GM03348 (cell line): Measurements from ENCODE around the gene MYLK3.
A peak's percentile ranks its signal among the peaks of the same experiment; 100 is the strongest.

Source experiments
- DNase-seq: peaks from one replicate; pipeline ENCODE4 v3.0.0; 2012; ENCODE audit warnings: low spot score

Gene MYLK3

DNA sequence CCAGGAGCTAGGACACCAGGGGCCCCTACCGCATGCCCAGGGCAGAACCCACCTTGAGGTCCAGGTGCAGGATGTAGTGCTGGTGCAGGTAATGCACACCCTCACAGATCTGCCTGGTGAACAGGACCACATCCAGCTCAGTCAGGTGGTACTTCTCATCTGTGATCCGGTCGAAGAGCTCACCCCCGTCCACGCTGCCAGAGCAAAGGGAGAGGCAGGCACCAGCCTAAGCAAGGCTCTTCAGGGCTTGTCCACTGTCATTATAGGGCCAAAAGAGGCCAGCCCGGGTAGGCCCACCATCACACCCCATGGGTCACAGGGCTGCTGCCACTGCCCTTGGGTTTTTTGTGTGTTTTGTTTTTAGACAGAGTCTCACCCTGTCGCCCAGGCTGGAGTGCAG is 21.0 kb downstream of the MYLK3 start:
- no peak for DNase-seq

DNA sequence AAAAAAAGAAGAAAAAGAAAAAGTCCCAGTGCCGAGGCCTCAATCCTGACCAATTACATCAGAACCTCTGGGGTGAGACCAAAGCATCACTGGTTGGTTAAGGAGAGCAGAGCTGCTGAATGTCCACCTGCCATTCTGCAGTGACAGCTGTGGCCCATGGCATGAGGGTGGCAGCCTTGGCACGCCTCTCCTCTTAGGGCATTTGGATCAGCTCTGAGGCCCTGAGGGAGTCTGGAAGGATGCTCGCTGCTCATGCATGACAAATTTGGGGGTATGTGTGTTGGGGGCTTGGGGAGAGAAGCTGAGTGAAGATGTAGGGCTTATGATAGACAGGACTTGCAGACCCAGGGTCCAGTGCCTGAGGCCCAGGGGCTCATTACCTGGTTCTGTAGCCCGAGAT is 26.3 kb downstream of the MYLK3 start:
- DNase-seq, result no peak

DNA sequence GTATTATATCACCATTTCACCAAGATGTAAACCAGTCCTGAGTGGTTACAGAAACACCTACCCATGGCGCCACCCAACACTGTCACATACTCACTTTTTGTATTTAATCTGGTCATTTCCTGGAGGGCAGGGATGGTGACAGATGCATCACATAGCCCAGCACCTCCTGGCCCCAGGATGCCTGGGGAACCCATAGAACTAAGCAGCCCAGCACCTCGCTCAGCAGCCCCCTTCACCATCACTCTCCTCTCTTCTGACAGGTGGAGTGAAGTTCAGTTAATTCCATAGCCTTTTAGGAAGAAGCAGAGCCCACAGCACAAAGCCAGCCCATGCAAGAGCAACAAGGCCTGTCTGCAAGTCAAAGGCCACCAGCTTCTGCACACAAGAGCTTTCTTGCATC is 27.5 kb downstream of the MYLK3 start:
- no peak for DNase-seq

DNA sequence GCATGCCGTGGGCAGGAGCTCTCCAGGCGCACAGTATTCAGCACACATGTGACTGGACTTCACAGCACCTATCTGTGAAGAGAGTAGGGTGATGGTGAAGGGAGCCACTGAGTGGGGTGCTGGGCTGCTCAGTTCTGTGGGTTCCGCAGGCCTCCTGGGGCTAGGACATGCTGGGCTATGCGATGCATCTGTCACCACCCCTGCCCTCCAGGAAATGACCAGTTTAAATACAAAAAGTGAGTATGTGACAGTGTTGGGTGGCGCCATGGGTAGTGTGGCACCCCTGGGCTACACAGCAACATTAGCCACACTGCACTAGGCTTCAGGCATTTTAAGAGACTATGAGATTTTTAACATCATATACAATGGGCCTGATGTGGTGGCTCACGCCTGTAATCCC is 28.6 kb downstream of the MYLK3 start:
- DNase-seq, result no peak

DNA sequence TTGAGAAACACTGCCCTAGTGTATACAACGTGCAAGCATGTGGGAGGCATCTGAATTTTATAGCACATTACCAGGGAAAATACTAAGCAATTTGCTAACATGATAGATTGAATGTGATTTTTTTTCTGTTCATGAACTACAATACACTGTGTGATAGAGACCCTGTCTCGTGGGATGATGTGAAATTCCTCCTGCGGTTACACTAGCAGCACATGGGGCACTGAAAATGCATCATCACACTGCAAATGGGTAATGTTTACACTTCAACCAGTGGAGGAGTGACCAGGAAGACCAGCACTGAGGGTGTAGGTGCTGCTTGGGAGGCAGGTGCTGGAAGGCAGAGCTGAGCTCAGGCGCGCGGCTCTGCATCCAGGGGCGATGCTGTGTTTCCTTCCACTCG is 29.9 kb downstream of the MYLK3 start:
- no peak for DNase-seq

DNA sequence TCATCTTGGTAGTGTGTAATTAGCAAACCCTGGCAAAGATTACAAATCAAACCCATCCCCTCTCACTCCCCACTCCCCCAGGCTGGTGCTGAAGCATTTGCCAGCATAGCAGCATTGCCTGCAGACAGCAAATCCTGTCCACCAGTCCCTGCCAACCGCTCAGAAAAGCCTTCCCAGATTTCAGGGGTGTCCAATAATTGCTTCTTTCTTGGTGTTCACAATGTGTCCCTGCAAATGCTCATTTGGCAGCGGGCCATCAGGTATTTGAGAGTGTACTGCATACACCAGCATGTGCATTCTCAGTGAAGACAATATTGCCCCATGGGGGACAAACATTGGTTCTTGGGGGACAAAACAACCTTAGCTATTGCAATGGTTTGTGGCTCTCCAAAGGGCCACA is 30.5 kb downstream of the MYLK3 start:
- no peak for DNase-seq

DNA sequence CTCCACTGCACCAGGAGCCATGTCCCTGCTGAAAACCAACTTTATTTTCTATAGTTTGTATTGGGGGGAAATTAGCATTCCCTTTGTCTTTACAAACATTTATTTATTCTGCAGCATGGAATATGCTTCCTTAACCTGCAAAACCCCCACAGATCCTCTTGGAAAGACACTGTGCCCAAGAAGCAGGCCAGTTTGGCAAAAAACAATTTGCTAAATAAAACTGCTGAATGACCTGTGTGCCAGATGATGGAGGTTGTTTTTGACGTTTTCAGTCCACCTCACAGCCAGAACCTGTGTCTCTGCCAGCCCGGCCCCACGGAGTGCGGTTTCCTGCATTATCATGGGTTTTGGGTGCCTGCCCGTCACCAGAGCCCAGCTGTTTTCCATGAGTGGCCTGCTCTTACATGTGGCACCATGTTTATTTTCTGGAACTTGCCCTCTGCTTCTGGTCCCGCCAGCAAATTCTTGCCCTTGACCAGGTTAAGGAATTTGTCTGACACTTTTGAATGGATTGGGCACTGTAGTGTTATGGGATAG is 32.3 kb downstream of the MYLK3 start:
- no peak for DNase-seq

DNA sequence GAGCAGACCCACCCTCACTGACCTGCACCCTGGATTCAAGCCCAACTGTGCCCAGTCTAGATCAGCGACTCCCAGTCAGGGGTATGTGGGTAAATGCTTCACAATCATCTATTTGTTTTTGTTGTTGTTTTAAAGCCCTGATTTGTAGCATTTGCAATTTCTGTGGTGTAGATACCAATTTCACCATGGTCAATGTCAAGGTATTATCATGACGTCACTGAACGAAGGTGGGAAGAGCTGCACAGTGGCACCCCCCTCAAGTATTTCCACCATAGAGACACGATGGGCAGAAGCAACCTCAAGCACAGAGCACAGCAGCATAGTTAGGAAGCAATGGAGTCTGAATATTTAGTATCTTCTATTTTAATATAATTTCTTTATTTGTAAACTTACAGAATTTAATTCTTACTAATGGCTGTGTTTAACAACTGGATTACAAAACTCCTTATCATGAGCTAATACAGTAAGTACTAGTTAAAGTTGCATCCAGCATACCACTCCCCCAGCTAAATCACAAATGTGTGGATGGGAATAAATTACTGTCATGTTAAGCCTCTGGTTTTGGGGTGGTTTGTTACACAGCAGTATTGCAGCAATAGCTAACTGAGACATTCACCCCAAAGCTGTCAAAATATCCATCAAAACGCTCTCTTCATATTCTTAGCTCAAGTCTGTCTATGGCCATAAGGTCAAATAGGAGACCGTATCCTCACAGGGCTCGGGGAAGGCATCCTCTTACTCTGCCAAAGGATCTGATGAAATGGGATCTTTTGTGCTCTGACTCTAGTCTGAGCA is 33.1 kb downstream of the MYLK3 start:
- DNase-seq, result no peak

DNA sequence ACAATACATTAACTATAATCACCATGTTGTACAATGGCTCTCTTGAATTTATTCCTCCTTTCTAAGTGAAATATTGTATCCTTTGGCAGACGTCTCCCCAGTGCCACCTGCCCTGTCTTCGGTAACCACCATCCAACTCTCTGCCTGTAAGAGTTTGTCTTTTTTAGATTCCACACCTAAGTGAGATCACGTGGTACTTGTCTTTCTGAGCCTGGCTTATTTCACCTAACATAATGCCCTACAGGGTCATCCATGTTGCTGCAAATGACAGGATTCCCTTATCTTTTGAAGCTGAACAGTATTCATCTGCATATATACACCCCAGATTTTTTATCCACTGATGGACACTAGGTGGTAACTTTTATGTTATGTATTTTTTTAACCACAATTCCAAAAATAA is 34.5 kb downstream of the MYLK3 start:
- DNase-seq, result no peak

DNA sequence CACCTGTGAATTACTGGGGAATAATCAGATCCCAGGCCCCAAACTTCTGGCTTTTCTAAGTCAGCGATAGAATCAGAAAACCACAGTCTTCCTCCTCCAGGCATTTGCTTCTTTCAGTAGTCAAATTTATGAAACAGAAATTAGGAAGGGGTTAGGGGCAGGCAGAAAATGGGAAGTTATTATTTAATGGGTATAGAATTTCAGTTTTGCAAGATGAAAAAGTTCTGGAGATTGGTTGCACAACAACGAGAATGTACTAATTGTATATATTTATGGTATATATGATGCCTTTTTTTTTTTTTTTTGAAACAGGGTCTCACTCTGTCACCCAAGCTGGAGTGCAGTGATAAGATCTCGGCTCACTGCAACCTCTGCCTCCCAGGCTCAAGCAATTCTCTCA is 35.2 kb downstream of the MYLK3 start:
- no peak for DNase-seq

DNA sequence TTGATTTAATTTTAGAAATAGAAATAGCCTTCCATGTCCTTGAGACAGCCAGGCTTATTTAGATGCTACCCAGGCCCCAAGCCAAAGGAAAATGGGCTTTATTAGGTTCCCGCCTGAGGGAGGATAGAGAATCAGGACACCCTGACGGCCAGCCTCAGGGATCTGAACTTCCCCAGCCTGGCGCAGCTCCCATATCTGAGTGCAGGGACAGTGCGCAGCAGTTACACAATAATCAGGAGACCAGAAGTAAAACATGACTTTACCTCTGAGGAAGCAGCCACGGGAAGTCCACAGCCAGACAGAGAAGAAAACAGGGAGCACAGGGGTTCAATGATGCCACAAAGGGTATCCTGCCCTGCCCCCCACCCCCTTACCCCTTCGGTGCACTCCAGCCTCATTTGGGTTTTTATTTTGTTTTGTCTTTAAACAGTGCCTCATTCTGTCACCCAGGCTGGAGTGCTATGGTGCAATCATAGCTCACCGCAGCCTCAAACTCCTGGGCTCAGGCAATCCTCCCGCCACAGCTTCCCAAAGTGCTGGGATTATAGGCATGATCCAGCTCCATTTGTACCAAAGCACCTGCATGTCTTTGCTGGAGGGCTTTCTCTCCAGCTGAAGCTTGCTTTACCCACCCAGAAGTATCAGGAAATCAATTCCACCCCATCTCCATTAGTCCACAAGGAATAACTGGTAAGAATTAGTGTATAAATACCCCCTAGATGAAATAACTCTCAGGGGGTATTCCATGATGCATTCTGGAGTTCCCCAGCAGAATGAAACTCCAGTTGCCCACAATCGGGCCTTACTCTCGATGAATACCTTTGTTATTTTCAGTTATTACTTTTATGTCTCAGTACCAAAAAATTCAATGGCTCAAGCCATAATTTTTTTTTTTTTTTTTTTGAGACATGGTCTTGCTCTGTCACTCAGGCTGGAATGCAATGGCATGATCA is 36.8 kb downstream of the MYLK3 start:
- DNase-seq, result no peak

DNA sequence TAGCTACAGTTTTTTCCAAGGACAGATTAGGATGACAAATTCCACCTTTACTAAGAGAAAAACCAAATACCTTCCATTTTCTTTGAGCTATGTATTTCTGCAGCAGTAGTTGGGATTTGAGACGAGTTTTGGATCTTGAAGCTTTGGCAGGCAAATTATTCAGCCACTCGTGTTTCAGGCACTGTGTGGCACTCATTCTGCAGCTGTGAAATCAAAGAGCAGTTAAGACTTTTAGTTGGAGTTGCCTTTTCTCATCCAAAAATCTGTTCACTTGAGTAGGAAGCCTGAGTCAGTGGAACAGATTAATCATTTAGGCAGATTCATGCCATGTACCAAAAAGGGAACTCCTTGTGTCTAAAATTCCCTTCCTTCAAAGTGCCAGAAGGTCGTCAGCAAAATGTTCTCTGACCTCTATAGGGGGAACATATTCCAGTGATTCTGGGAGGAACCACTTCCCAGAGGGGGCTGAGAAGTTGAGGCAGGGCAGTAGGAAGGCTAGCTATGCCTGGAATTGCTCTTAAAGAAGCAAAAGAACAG is 38.6 kb downstream of the MYLK3 start:
- no peak for DNase-seq

DNA sequence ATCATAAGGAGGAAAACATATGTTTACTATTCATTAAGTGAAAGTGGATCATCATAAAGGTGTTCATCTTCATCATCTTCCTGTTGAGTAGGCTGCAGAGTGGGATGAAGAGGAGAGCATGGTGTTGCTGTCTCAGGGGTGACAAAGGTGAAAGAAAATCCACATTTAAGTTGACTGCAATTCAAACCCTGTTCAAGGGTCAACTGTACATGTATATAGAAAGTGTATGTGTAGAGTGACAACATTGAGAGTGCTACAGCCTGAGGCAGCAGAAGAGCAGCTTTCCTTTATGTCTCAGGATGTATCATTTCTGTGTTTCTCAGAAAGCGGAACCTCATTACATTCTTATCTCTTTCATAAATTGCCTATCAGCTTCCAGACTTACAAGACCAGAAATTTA is 41.5 kb downstream of the MYLK3 start:
- no peak for DNase-seq

DNA sequence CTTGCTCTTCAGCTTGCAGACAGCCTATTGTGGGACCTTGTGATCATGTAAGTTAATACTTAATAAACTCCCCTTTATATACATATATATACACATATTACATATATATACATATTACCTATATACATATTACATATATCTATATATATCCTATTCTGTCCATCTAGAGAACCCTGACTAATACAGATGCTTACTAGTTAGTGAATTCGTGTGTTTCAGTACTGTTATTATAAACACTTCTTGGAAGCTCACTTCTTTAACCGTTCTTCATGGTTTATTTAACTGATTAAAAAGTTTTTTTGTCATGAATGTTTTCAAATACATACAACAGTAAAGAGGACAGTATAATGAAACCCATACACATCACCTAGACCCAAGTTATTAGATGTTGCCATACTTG is 46.1 kb downstream of the MYLK3 start:
- DNase-seq, result no peak

DNA sequence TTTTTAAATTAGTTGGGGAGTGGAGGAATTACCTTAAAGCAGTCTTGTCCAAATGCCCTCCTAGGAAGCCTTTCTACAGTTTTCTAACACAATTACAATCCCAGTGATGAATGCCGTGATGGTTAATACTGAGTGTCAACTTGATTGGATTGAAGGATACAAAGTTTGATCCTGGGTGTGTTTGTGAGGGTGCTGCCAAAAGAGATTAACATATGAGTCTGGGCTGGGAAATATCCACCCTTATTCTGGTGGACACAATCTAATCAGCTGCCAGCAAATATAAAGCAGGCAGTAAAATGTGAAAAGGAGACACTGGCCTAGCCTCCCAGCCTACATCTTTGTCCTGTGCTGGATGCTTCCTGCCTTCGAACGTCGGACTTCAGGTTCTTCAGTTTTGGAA is 46.5 kb downstream of the MYLK3 start:
- no peak for DNase-seq

DNA sequence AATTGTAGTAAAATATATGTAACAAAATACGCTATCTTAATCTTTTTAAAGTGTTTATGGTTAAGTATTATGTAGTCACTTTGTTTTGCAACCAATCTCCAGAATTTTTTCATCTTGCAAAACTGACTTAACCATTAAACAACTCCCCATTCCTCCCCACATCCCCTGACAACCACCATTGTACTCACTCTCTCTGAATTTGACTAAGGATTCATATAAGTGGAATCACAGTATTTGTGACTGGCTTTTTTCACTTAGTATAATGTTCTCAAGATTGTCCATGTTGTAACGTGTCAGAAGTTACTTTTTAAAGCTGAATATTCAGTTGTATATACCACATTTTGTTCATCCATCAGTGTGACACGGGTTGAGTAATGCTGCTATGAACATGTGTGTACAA is 48.1 kb downstream of the MYLK3 start:
- no peak for DNase-seq

DNA sequence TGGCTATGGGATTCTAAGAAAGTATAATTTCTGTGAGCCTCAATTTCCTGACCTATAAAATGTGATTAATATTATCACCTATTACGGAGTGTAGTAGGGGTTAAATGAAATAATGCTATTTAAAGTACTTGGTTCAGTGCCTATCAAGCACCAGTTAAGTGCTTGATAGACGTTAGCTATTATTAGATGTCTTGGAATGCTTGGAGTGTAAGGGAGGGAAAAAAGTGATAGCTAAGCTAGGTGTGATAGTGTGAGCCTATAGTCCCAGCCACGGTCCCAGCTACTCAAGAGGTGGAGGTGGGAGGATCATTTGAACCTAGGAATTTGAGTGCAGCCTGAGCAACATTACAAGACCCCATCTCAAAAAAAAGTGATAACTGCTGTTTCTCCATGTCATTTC is 51.2 kb downstream of the MYLK3 start:
- no peak for DNase-seq

DNA sequence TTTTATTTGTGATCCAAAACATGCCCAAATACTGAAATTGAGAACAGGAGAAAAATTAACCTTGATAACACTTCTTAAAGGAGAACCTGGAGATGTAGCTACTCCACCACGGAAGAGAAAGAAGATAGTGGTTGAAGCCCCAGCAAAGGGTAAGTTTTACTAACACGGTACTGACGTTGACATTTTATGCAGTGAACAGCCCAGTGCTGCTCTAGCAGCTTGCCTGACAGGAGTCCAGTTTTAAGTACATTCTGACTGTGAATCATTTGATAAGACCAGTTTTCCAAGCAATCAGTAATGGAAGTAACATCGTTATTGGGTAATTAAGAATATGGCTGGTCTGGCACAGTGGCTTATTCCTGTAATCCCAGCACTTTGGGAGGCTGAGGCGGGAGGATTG is 52.2 kb downstream of the MYLK3 start:
- DNase-seq, result no peak

DNA sequence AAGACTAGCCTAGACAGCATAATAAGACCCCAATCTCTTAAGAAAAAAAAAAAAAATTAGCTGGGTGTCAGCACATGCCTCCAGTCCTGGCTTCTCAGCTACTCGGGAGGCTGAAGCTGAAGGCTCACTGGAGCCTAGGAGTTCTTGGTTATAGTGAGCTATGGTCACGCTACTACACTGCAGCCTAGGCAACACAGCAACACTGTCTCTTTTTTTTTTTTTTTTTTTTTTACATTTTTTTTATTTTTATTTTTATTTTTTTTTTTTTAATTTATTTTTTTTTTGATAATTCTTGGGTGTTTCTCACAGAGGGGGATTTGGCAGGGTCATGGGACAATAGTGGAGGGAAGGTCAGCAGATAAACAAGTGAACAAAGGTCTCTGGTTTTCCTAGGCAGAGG is 54.5 kb downstream of the MYLK3 start:
- DNase-seq, result no peak

DNA sequence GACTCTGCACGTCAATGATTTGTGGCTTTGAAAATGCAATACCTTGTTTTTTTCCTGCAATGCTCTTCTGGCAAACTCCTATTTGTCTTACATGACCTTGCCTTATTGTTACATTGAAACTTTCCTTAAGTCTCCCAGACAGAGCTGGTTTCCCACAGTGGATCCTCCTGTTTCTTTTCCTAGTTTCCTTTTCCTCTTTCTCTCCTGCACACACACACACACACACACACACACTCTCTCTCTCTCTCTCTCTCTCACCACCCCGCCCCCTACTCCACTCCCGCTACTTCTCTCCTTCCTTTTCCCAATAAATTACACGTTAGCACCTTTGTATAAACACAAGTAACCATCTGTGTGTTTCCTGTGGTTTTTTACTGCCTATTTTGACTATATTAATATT is 56.4 kb downstream of the MYLK3 start:
- no peak for DNase-seq

DNA sequence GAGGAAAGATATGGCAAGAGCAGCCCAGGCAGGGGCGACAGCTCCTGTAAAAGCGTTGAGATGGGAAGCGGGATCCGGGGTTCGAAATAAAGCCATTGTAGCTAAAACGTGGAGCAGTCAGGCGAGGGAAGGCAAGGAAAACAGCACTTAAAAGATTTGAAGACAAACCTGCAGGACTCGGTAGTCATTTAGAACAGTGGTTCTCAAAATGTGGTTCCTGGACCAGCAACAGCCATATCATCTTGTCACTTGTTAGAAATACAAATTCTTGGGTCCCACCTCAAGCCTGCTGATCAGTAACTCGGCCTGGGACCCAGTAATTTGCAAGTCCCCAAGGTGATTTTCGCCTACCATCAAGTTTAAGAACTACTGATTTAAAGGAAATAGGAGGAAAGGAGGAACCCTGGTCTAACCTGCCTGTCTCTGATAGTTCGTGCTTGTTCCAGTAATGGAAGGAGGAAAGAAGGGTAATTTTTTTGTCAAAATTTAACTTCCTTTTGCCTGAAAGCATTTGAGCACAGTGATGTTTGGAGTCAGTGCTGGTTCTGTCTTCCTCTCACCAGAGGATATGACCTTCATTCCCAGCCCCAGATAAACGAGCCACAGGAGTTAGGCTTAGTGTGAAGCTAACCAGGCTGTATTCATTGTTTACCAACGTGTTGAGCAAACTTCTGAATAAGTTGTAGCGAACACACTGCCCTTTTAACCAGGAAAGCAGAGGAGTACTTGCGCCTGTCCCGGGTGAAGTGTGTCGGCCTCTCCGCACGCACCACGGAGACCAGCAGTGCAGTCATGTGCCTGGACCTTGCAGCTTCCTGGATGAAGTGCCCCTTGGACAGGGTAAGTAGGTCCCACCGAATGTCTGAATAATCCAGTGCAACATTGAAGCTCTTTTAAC is 57.6 kb downstream of the MYLK3 start:
- DNase-seq, result peak; percentile 11
